Endodermal cell (in vitro differentiated cells): ENCODE measurements around the gene ASAP2. TPM values are rescaled to one million over a fixed set of nuclear protein-coding genes. Genes with fewer than 3 reads are reported as not detected.

Experiments used
- DNase-seq: peaks from one replicate; pipeline ENCODE4 v3.0.0-alpha.2; 2017
- H3K27ac ChIP-seq: 2 replicates; pipeline ENCODE4 v1.5.1; 2013; ENCODE audit warnings: mild to moderate bottlenecking, low read depth, low read length, moderate library complexity
- H3K27me3 ChIP-seq: 2 replicates; pipeline ENCODE4 v1.6.1; 2013; ENCODE audit warnings: mild to moderate bottlenecking, low read length, moderate library complexity; ENCODE audit not compliant: insufficient read depth, control insufficient read depth, poor library complexity, severe bottlenecking
- H3K36me3 ChIP-seq: 2 replicates; pipeline ENCODE4 v1.7.0; 2013; ENCODE audit warnings: mild to moderate bottlenecking, low read length, moderate library complexity; ENCODE audit not compliant: control insufficient read depth, insufficient read depth
- H3K4me1 ChIP-seq: one replicate; pipeline ENCODE4 v1.7.0; 2013; ENCODE audit warnings: low read length; ENCODE audit not compliant: control insufficient read depth, insufficient read depth
- H3K4me3 ChIP-seq: 2 replicates; pipeline ENCODE4 v1.5.1; 2013; ENCODE audit warnings: mild to moderate bottlenecking, low read length, moderate library complexity
- H3K9ac ChIP-seq: 2 replicates; pipeline ENCODE4 v1.6.1; 2013; ENCODE audit warnings: mild to moderate bottlenecking, low read length, moderate library complexity; ENCODE audit not compliant: poor library complexity, severe bottlenecking; ENCODE audit errors: extremely low read depth
- H3K9me3 ChIP-seq: 2 replicates; pipeline ENCODE4 v1.6.1; 2013; ENCODE audit warnings: mild to moderate bottlenecking, low read length, moderate library complexity; ENCODE audit not compliant: control insufficient read depth
- H3K27ac Mint-ChIP-seq: 2 replicates; pipeline ENCODE4 v1.8.0; 2020; ENCODE audit warnings: mixed read lengths
- H3K27me3 Mint-ChIP-seq: 2 replicates; pipeline ENCODE4 v1.8.0; 2021; ENCODE audit warnings: mild to moderate bottlenecking, mixed read lengths; ENCODE audit not compliant: insufficient read depth
- H3K36me3 Mint-ChIP-seq: 2 replicates; pipeline ENCODE4 v1.8.0; 2020; ENCODE audit warnings: low read depth, mixed read lengths
- H3K4me1 Mint-ChIP-seq: 2 replicates; pipeline ENCODE4 v1.8.0; 2020; ENCODE audit warnings: mixed read lengths
- H3K4me3 Mint-ChIP-seq: 2 replicates; pipeline ENCODE4 v1.8.0; 2020; ENCODE audit warnings: mild to moderate bottlenecking, moderate library complexity, mixed read lengths
- H3K9me3 Mint-ChIP-seq: 2 replicates; pipeline ENCODE4 v1.8.0; 2020; ENCODE audit warnings: mild to moderate bottlenecking, mixed read lengths
- WGBS, 2 experiments: methylation state at CpG; one replicate each; pipeline versions ENCODE4 v1.1.5 to v1.1.7; 2013; ENCODE audit warnings: missing lambda C conversion rate in 2 of 2, mixed read lengths in 1 of 2; ENCODE audit not compliant: insufficient coverage in 1 of 2, insufficient read length in 1 of 2; 5-methylcytosine and 5-hydroxymethylcytosine counted together
- total RNA-seq, 2 donors: library from RNA; stranded (reverse); fragmentation: NEBNext Ultra II Directional in 1 of 2; extraction: Animal tissue kit (Norgen Biotek cat#: 25700) in 1 of 2; gene quantifications; 2 replicates in 1 of 2; 3 replicates in 1 of 2; pipeline ENCODE4 v1.2.1, GENCODE V29; 2021
- TF ChIP-seq, protein P1 (sequence below): fragments of 200-600 bp; sonication (generic); conservative IDR thresholded peaks from 2 replicates; pipeline ENCODE4 v1.5.0; 2021; ENCODE audit warnings: antibody characterized with exemption, mild to moderate bottlenecking

Gene ASAP2
- total RNA-seq, 2 donors from 2014 or later: 11.8 to 20.4 TPM

DNA sequence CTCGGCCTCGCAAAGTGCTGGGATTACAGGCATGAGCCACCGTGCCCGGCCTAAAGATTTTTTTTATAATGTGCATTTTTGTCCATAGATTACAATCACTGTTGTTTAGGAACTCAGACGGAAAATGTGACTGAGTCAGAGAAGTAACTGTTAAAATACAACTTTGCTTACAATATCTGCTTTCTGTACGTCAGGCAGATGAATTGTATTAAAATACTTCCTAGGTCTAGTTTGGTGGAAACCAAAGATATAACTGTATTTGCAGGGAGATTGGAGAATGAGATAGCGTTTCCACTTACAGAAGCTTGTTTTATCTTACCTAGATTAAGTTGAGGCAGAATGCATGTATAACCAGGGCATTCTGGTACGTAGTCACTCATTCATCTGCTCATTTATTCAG, 36.7 kb downstream of the ASAP2 start:
- TF ChIP-seq, protein P1, sequence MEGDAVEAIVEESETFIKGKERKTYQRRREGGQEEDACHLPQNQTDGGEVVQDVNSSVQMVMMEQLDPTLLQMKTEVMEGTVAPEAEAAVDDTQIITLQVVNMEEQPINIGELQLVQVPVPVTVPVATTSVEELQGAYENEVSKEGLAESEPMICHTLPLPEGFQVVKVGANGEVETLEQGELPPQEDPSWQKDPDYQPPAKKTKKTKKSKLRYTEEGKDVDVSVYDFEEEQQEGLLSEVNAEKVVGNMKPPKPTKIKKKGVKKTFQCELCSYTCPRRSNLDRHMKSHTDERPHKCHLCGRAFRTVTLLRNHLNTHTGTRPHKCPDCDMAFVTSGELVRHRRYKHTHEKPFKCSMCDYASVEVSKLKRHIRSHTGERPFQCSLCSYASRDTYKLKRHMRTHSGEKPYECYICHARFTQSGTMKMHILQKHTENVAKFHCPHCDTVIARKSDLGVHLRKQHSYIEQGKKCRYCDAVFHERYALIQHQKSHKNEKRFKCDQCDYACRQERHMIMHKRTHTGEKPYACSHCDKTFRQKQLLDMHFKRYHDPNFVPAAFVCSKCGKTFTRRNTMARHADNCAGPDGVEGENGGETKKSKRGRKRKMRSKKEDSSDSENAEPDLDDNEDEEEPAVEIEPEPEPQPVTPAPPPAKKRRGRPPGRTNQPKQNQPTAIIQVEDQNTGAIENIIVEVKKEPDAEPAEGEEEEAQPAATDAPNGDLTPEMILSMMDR: no peak
- H3K4me1 ChIP-seq: no peaks in the 10 kb centered on the region
- Mint-ChIP-seq H3K27ac (no peak overlapping the region), H3K27me3 (peaks cover 1% of the 10 kb centered on the region), H3K9me3 (no peaks in the 10 kb centered on the region), H3K4me1 (peaks cover 7% of the 10 kb centered on the region), H3K4me3 (no peak overlapping the region), H3K36me3 (no peaks in the 10 kb centered on the region)
- H3K27ac ChIP-seq: no peak overlapping the region
- WGBS, 2 experiments: 78 to 94% methylated on average over 7 to 8 of the region's 8 CpGs
- H3K9ac ChIP-seq: no peak overlapping the region
- no peaks in the 10 kb centered on the region for H3K9me3 ChIP-seq
- no peak overlapping the region for H3K4me3 ChIP-seq
- H3K27me3 ChIP-seq: no peaks in the 10 kb centered on the region
- no peaks in the 10 kb centered on the region for H3K36me3 ChIP-seq
- DNase-seq: no peak

DNA sequence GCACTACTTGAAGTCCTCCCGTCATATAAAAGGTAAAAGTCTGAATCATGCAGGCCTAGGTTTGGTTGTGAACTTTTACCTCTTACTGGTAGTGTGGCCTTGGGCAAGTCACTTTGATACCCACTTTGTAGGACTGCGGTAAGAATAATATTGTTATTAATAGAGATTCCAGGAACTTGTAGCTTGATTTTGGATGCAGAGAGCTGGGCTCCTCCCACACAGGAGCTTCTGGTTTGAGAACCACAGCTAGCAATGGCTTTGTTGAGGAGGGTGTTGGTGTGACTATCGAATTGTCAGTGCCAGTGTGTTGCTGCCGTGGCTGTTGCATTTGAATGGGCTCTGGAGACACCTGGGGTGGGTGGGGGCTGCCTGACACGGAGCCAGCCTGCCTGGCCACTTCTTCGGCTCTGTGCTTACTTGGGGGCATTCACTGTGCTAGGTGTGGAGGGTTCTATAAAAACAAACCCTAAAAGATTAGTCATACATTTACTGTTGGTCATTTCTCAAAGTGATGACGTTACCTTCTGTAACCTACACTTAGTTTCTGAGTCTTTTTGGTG, 38.5 kb downstream of the ASAP2 start:
- Mint-ChIP-seq H3K4me3 (no peak overlapping the region), H3K36me3 (no peaks in the 10 kb centered on the region), H3K9me3 (no peaks in the 10 kb centered on the region), H3K27ac (no peak overlapping the region), H3K4me1 (peaks cover 4% of the 10 kb centered on the region), H3K27me3 (peaks cover 1% of the 10 kb centered on the region)
- WGBS, 2 experiments: 49 to 70% methylated on average over 2 to 7 of the region's 7 CpGs
- H3K4me3 ChIP-seq: no peak overlapping the region
- DNase-seq: peak; percentile 69
- TF ChIP-seq, protein P1: no peak
- no peaks in the 10 kb centered on the region for H3K27me3 ChIP-seq
- no peak overlapping the region for H3K27ac ChIP-seq
- H3K4me1 ChIP-seq: no peaks in the 10 kb centered on the region
- H3K36me3 ChIP-seq: no peaks in the 10 kb centered on the region
- no peaks in the 10 kb centered on the region for H3K9me3 ChIP-seq
- H3K9ac ChIP-seq: no peak overlapping the region

DNA sequence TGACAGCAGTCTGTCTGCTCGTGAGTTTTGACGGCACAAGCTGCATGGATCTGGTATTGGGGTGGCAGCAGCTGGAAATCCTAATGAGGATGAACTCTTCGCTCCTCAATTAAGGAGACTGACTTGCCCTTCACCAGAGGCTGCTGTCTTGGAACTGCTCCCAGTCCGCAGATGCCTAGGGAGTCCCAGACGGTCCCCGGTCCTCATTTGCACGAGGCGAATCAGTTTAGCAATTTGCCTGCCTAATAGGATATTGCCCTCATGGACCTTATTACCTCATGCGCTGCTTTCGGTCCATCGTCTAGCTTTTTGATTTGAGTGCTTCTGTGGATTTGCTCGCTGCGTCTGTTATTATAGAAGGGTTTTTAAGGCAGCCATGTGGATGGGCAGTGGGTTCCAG, 40.6 kb downstream of the ASAP2 start:
- 91 to 94% methylated on average over 12 to 13 of the region's 13 CpGs for WGBS, 2 experiments

More for the DNA sequence above, 40.6 kb downstream of the ASAP2 start:
- no peak overlapping the region for H3K9ac ChIP-seq
- no peaks in the 10 kb centered on the region for H3K9me3 ChIP-seq
- TF ChIP-seq, protein P1: no peak
- Mint-ChIP-seq H3K4me1 (peaks cover 10% of the 10 kb centered on the region), H3K4me3 (no peak overlapping the region), H3K27me3 (peaks cover 4% of the 10 kb centered on the region), H3K9me3 (no peaks in the 10 kb centered on the region), H3K36me3 (no peaks in the 10 kb centered on the region), H3K27ac (no peak overlapping the region)
- no peak for DNase-seq
- no peaks in the 10 kb centered on the region for H3K36me3 ChIP-seq
- H3K4me1 ChIP-seq: no peaks in the 10 kb centered on the region
- H3K27me3 ChIP-seq: no peaks in the 10 kb centered on the region
- peak overlapping the region; percentile 83 for H3K27ac ChIP-seq
- no peak overlapping the region for H3K4me3 ChIP-seq
